HepG2 (cell line): Measurements from ENCODE around the gene ARTN. TPM values are rescaled to one million over a fixed set of nuclear protein-coding genes. Genes with fewer than 3 reads are reported as not detected.

Experiments
- ATAD3A ChIP-seq: sonication (generic); formaldehyde crosslinking; IDR thresholded peaks from 2 replicates; pipeline ENCODE4 v1.4.0; 2020; ENCODE audit warnings: missing genetic modification reagents
- BRCA1 ChIP-seq: sonication (generic); formaldehyde crosslinking; IDR thresholded peaks from 2 replicates; pipeline ENCODE4 v1.4.0; 2020; ENCODE audit warnings: missing genetic modification reagents
- ETV5 ChIP-seq: IDR thresholded peaks from 2 replicates; pipeline ENCODE4 v1.6.1; 2018; ENCODE audit warnings: missing biosample characterization, missing genetic modification reagents, inconsistent platforms, borderline replicate concordance
- FOXA1 ChIP-seq, 2 experiments: fragments of 450-650 bp in 1 of 2; sonication (generic) in 1 of 2; formaldehyde crosslinking in 1 of 2; IDR thresholded peaks; 2 replicates each; pipeline versions ENCODE4 v1.4.0 to v1.6.1; 2016 to 2020; ENCODE audit warnings: missing genetic modification reagents in 1 of 2
- FOXK1 ChIP-seq: sonication (generic); formaldehyde crosslinking; IDR thresholded peaks from 2 replicates; pipeline ENCODE4 v1.4.0; 2020; ENCODE audit warnings: low read depth, missing genetic modification reagents, borderline replicate concordance
- GLI4 ChIP-seq: sonication (generic); formaldehyde crosslinking; IDR thresholded peaks from 2 replicates; pipeline ENCODE4 v1.5.1; 2020; ENCODE audit warnings: missing genetic modification reagents, mild to moderate bottlenecking, moderate library complexity, borderline replicate concordance
- HOXA3 ChIP-seq: sonication (generic); formaldehyde crosslinking; IDR thresholded peaks from 2 replicates; pipeline ENCODE4 v1.5.0; 2020; ENCODE audit warnings: missing genetic modification reagents
- HOXD1 ChIP-seq: sonication (generic); formaldehyde crosslinking; IDR thresholded peaks from 2 replicates; pipeline ENCODE4 v1.5.0; 2020; ENCODE audit warnings: missing genetic modification reagents
- JUN ChIP-seq: sonication (generic); formaldehyde crosslinking; IDR thresholded peaks from 2 replicates; pipeline ENCODE4 v1.4.0; 2020; ENCODE audit warnings: mild to moderate bottlenecking, missing genetic modification reagents
- LCORL ChIP-seq, 2 experiments: fragments of 450-650 bp in 1 of 2; sonication (generic) in 1 of 2; formaldehyde crosslinking in 1 of 2; IDR thresholded peaks; 2 replicates each; pipeline versions ENCODE4 v1.5.0 to v1.6.1; 2017 to 2020; ENCODE audit warnings: antibody characterized with exemption in 1 of 2, missing genetic modification reagents in 1 of 2
- MTA3 ChIP-seq: sonication (generic); formaldehyde crosslinking; IDR thresholded peaks from 2 replicates; pipeline ENCODE4 v1.4.0; 2020; ENCODE audit warnings: missing genetic modification reagents
- U2AF1 ChIP-seq: fragments of 200-400 bp; formaldehyde crosslinking; optimal IDR thresholded peaks from 2 replicates; pipeline ENCODE3; 2017; ENCODE audit warnings: mild to moderate bottlenecking, low read depth, low read length
- ZBTB7A ChIP-seq: sonication (generic); formaldehyde crosslinking; IDR thresholded peaks from 2 replicates; pipeline ENCODE4 v1.8.0; 2022; ENCODE audit warnings: mild to moderate bottlenecking, missing genetic modification reagents
- ZBTB7B ChIP-seq: sonication (generic); formaldehyde crosslinking; IDR thresholded peaks from 2 replicates; pipeline ENCODE4 v1.4.0; 2020; ENCODE audit warnings: missing genetic modification reagents
- ZEB1 ChIP-seq: IDR thresholded peaks from 2 replicates; pipeline ENCODE4 v1.6.1; 2012; ENCODE audit warnings: mild to moderate bottlenecking, low read depth, inconsistent platforms; ENCODE audit not compliant: insufficient replicate concordance
- ZFY ChIP-seq: sonication (generic); formaldehyde crosslinking; IDR thresholded peaks from 2 replicates; pipeline ENCODE4 v1.4.0; 2020; ENCODE audit warnings: missing genetic modification reagents
- ZNF263 ChIP-seq: sonication (generic); formaldehyde crosslinking; IDR thresholded peaks from 2 replicates; pipeline ENCODE4 v1.4.0; 2020; ENCODE audit warnings: missing genetic modification reagents
- ZNF337 ChIP-seq: sonication (generic); formaldehyde crosslinking; IDR thresholded peaks from 2 replicates; pipeline ENCODE4 v1.5.1; 2020; ENCODE audit warnings: missing genetic modification reagents, low read depth, mild to moderate bottlenecking, borderline replicate concordance
- ZNF556 ChIP-seq: sonication (generic); formaldehyde crosslinking; IDR thresholded peaks from 2 replicates; pipeline ENCODE4 v1.4.0; 2020; ENCODE audit warnings: mild to moderate bottlenecking, missing genetic modification reagents, borderline replicate concordance
- ZNF891 ChIP-seq: sonication (generic); formaldehyde crosslinking; IDR thresholded peaks from 2 replicates; pipeline ENCODE4 v1.5.0; 2020; ENCODE audit warnings: mild to moderate bottlenecking, missing genetic modification reagents
- ZSCAN20 ChIP-seq: sonication (generic); formaldehyde crosslinking; IDR thresholded peaks from 2 replicates; pipeline ENCODE4 v1.4.0; 2020; ENCODE audit warnings: missing genetic modification reagents, mild to moderate bottlenecking, borderline replicate concordance
- ZSCAN21 ChIP-seq: sonication (generic); formaldehyde crosslinking; IDR thresholded peaks from 2 replicates; pipeline ENCODE4 v1.8.0; 2022; ENCODE audit warnings: mild to moderate bottlenecking, missing genetic modification reagents, moderate library complexity, borderline replicate concordance
- polyA plus RNA-seq, 8 experiments: library from polyadenylated mRNA; depleted of rRNA in 3 of 8; stranded (reverse) in 7 of 8; unstranded in 1 of 8; fragments of >200 nt; fragmentation: Illumina TruSeq in 4 of 8; extraction: Trizol in 4 of 8; gene quantifications; 2 replicates each; pipeline versions ENCODE4 v1.2.1 to v1.2.3, GENCODE V29; 2011 to 2016; ENCODE audit warnings: low read depth in 4 of 8, missing spikeins in 1 of 8, mixed read lengths in 1 of 8; ENCODE audit not compliant: insufficient read depth in 1 of 8
- total RNA-seq, 5 experiments: library from RNA; depleted of rRNA; stranded (reverse); fragments of >200 nt; fragmentation: Illumina TruSeq; extraction: Trizol; gene quantifications; 2 replicates each; pipeline ENCODE4 v1.2.3, GENCODE V29; 2016; ENCODE audit warnings: low read depth in 1 of 5
- TF ChIP-seq, protein P1 (sequence below): sonication (generic); formaldehyde crosslinking; IDR thresholded peaks from 2 replicates; pipeline ENCODE4 v1.8.0; 2022; ENCODE audit warnings: low read depth, missing genetic modification reagents
- TF ChIP-seq, protein P2 (sequence below): sonication (generic); formaldehyde crosslinking; conservative IDR thresholded peaks from 2 replicates; pipeline ENCODE4 v1.8.1; 2023; ENCODE audit warnings: missing genetic modification reagents
- TF ChIP-seq, protein P3 (sequence below), 2 experiments: sonication (generic) in 1 of 2; formaldehyde crosslinking in 1 of 2; IDR thresholded peaks; 2 replicates each; pipeline versions ENCODE4 v1.4.0 to v1.6.1; 2018 to 2020; ENCODE audit warnings: missing genetic modification reagents in 2 of 2, borderline replicate concordance in 1 of 2, low read depth in 1 of 2, mild to moderate bottlenecking in 1 of 2, missing biosample characterization in 1 of 2

ARTN gene
- total and polyA plus RNA-seq, 2 of the 13 experiments (the other 11 are each of a cell fraction or from before 2014, with no cell fraction given): 0.11 to 0.62 TPM

DNA sequence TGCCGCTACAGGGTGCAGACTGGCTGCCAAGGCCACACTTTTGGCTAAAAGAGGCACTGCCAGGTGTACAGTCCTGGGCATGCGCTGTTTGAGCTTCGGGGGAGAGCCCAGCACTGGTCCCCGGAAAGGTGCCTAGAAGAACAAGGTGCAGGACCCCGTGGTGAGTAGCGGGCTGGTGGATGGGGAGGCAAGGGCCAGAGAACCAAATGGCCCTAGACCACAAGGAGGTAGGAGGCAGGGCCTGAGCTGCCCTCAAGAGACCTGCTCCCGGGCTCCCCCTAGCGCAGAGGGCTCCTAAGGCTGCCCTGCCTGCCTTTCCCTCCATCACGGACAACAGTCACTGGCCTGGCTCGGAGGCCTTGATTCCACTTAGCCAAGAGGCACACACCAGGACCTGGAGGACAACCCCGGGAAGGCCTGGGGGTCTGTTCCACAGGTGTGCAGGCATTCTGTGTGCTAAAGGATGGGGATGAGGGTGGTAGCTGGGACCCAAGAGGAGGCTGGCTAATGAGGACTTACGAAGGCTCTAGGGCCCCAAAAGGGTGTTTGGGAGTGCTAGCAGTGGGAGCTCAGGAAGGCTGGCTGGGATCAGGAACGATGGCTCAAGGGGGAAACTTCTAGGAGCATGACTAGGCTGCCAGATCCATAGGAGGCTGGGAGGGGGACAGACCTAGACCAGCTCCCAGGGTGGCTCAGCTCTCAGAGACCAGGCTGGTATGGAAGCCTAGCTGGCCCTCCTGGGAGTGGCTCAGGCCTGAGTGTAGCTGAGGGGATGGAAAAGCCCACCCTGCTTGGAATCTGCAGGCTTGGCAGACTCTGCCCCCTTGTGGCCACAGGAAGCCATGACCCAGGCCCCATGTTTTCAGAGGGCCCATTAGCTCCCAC is 742 bp downstream of the ARTN start (continued):
- TF ChIP-seq, protein P1, sequence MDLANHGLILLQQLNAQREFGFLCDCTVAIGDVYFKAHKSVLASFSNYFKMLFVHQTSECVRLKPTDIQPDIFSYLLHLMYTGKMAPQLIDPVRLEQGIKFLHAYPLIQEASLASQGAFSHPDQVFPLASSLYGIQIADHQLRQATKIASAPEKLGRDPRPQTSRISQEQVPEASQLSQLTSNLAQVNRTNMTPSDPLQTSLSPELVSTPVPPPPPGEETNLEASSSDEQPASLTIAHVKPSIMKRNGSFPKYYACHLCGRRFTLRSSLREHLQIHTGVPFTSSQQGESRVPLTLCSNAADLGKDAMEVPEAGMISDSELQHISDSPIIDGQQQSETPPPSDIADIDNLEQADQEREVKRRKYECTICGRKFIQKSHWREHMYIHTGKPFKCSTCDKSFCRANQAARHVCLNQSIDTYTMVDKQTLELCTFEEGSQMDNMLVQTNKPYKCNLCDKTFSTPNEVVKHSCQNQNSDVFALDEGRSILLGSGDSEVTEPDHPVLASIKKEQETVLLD (CRISPR knock-in tag): no peak
- peak; percentile 84 for TF ChIP-seq ZBTB7B
- TF ChIP-seq GLI4 (CRISPR knock-in tag): no peak
- no peak for TF ChIP-seq FOXA1 (IDR thresholded peaks at IDR 0.05)
- 0 out of 2 replicates have a peak, but pooled peaks have one; percentile 34 for TF ChIP-seq FOXA1 (CRISPR knock-in tag; IDR thresholded peaks at IDR 0.05)
- TF ChIP-seq ZSCAN21: no peak
- peak; percentile 3; the same call in 1 of the 2 replicates for TF ChIP-seq ZNF891 (CRISPR knock-in tag)
- TF ChIP-seq MTA3 (CRISPR knock-in tag): no peak
- TF ChIP-seq, protein P2, sequence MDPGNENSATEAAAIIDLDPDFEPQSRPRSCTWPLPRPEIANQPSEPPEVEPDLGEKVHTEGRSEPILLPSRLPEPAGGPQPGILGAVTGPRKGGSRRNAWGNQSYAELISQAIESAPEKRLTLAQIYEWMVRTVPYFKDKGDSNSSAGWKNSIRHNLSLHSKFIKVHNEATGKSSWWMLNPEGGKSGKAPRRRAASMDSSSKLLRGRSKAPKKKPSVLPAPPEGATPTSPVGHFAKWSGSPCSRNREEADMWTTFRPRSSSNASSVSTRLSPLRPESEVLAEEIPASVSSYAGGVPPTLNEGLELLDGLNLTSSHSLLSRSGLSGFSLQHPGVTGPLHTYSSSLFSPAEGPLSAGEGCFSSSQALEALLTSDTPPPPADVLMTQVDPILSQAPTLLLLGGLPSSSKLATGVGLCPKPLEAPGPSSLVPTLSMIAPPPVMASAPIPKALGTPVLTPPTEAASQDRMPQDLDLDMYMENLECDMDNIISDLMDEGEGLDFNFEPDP (CRISPR knock-in tag): no peak
- no peak for TF ChIP-seq JUN (CRISPR knock-in tag)
- TF ChIP-seq HOXA3: 0 out of 2 replicates have a peak, but pooled peaks have one; percentile 18
- no peak for TF ChIP-seq ZNF263 (CRISPR knock-in tag)
- TF ChIP-seq U2AF1: peak; percentile 10
- 0 out of 2 replicates have a peak, but pooled peaks have one; percentile 14 for TF ChIP-seq HOXD1
- TF ChIP-seq, protein P3, sequence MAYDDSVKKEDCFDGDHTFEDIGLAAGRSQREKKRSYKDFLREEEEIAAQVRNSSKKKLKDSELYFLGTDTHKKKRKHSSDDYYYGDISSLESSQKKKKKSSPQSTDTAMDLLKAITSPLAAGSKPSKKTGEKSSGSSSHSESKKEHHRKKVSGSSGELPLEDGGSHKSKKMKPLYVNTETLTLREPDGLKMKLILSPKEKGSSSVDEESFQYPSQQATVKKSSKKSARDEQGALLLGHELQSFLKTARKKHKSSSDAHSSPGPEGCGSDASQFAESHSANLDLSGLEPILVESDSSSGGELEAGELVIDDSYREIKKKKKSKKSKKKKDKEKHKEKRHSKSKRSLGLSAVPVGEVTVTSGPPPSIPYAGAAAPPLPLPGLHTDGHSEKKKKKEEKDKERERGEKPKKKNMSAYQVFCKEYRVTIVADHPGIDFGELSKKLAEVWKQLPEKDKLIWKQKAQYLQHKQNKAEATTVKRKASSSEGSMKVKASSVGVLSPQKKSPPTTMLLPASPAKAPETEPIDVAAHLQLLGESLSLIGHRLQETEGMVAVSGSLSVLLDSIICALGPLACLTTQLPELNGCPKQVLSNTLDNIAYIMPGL (CRISPR knock-in tag; IDR thresholded peaks at IDR 0.05; ENCODE audit: borderline replicate concordance in 1 of 2, low read depth in 1 of 2): peak; percentile 39 to 75; a peak in 3 of 4 replicates
- 0 out of 2 replicates have a peak, but pooled peaks have one; percentile 20 for TF ChIP-seq FOXK1
- no peak for TF ChIP-seq ZEB1
- no peak for TF ChIP-seq ATAD3A
- no peak for TF ChIP-seq ZNF556
- no peak; the same call in 1 of the 2 replicates for TF ChIP-seq ETV5 (CRISPR knock-in tag)
- no peak for TF ChIP-seq LCORL (IDR thresholded peaks at IDR 0.05)
- 0 out of 2 replicates have a peak, but pooled peaks have one; percentile 24 for TF ChIP-seq LCORL (CRISPR knock-in tag; IDR thresholded peaks at IDR 0.05)
- TF ChIP-seq ZBTB7A (CRISPR knock-in tag): 0 out of 2 replicates have a peak, but pooled peaks have one; percentile 28
- no peak for TF ChIP-seq ZNF337
- TF ChIP-seq BRCA1 (CRISPR knock-in tag): no peak
- peak; percentile 38; the same call in 1 of the 2 replicates for TF ChIP-seq ZFY (CRISPR knock-in tag)
- TF ChIP-seq ZSCAN20 (CRISPR knock-in tag): no peak
